ENCODE data around the gene UGT8.

The UGT8 gene

DNA sequence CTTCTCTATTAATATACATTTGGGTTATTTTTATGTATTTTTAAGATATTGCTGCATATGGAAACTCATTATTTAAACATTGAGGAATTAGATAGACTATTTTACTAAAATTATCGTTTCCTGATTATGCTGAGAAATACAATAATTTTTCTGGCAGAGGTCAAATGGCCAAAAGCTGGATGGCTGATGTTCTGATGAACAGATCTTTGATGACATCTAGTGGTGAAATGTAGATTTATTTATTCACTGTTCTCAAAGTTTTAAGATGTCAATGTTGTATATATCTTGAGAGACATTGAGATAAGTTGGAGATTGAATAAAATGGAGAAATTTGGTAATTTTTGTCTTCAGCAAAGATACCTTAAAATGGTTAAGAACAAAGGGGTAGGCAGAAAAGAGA is 96.2 kb downstream of the UGT8 start:
- no peak for DNase-seq

DNA sequence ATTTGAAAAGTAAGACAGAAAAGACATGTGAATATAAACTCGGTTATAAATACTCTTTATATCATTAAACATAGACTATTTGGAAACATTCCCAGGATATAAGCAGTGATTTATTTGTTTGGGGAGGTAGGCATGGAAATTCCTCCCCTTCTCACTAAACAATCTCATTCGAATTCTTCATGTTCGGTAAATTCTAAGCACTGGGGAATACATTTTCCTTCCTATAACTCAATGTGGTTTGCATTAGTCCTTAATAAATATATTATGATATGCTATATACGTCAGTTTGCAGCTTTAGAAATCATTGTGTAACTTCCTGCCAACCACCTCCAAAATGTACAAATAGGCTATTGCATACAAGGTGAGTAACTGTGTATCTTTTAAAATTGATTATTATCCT is 99.6 kb downstream of the UGT8 start:
- DNase-seq, result no peak

DNA sequence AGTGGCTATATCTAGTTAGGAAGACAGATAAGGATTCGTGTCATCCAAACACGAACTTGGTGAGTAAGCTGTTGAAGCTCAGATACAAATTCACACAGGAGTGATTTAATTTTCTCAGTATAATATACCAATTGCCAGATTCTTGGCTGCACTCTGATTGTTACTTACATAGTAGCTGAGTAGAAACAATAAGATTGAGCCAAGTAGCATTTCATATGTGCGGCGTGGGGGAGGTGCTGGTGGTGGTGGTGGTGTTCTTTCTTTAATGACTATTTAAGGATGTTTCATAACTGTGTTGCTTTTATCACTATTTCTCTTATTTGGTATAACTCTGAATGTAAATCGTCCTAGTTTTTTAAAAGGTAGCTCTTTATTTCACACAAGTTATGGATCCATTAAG is 102.9 kb downstream of the UGT8 start:
- DNase-seq, result no peak

DNA sequence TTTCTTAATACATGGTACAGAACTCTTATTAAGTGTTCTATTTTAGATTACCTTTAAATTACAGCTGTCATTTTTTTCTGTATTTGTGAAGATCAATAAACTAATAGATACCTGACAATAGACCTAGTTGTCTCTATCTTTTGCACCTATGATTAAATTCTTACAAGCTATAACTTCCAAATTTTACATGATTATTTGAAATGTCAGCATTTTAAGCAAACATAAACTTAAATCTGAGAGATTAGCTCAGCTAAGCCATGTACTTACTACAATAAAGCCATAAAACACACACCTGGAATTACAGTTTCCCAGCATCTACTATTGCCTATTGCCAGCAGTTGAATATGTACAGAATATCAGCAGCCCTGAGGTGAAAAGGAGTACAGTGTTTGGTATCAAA is 118.8 kb downstream of the UGT8 start:
- DNase-seq, result no peak

DNA sequence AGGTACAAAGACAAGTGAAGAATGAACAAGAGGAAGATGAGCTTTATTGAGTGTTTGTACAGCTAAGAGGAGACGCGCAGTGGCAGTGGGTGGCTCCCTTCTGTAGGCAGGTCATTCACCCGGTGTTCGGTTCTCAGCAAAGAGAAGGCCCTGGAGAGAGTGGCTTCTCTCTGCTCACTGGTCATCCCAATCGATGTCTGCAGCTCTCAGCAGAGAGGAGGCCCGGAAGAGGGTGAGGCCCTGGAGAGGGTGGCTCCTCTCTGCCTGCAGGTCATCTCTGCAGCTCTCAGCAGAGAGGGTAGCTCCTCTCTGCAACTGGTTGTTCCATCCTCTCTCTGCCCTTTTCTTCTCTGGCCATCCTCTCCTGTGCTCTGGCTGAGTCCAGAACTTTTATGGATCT is 126.5 kb downstream of the UGT8 start:
- DNase-seq, result no peak

DNA sequence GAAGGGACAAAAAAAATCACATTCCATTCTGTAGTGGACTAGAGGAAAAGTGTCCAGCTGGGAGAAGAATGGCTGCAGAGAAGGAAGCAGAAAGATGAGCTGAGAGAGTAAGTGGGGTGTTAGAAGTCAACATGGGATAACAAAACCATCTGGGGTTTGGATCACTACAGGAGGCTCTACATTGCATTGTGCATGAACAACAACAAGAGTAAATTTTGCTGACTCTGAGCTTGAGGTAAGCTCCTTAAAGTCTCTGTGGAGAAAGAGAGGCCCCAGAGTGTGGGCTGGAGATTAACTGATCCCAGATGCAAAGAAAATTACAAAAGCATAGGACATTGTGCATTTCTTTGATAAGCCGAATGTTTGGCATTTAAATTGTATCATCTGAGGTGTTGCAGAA is 128.9 kb downstream of the UGT8 start:
- DNase-seq, result no peak
